DMS53 (cell line): Measurements from ENCODE around the gene LRRC4C.

ENCODE experiments used
- DNase-seq: peaks from one replicate; lab custom pipeline; 2025; lab: John Stamatoyannopoulos, UW

Gene LRRC4C

GRCh38 chr11:40291741-40292140 lies 1167.7 kb downstream of the LRRC4C start:
- no peak for DNase-seq

- no peak for DNase-seq
Measured at GRCh38 chr11:40291329-40291728, 1168.1 kb downstream of the LRRC4C start.

GRCh38 chr11:40290171-40290631 lies 1169.3 kb downstream of the LRRC4C start:
- DNase-seq: peak; percentile 15

GRCh38 chr11:40289370-40289769 lies 1170.1 kb downstream of the LRRC4C start:
- no peak for DNase-seq

- DNase-seq: no peak
Measured at GRCh38 chr11:40287916-40288803, 1171.3 kb downstream of the LRRC4C start.

- no peak for DNase-seq
Measured at GRCh38 chr11:40286137-40286536, 1173.3 kb downstream of the LRRC4C start.

- peak; percentile 53 for DNase-seq
Measured at GRCh38 chr11:40285558-40285957, 1173.9 kb downstream of the LRRC4C start.

GRCh38 chr11:40281052-40281580 lies 1178.3 kb downstream of the LRRC4C start:
- peak; percentile 28 for DNase-seq

GRCh38 chr11:40280159-40281051 lies 1179.0 kb downstream of the LRRC4C start:
- no peak for DNase-seq

GRCh38 chr11:40276960-40277359 lies 1182.5 kb downstream of the LRRC4C start:
- no peak for DNase-seq

- no peak for DNase-seq
Measured at GRCh38 chr11:40274017-40274416, 1185.4 kb downstream of the LRRC4C start.

GRCh38 chr11:40273192-40273732 lies 1186.2 kb downstream of the LRRC4C start:
- no peak for DNase-seq

- DNase-seq: no peak
Measured at GRCh38 chr11:40271361-40271760, 1188.1 kb downstream of the LRRC4C start.

GRCh38 chr11:40269865-40270264 lies 1189.6 kb downstream of the LRRC4C start:
- DNase-seq: no peak

- no peak for DNase-seq
Measured at GRCh38 chr11:40268551-40268950, 1190.9 kb downstream of the LRRC4C start.

- DNase-seq: no peak
Measured at GRCh38 chr11:40255457-40255856, 1204.0 kb downstream of the LRRC4C start.

GRCh38 chr11:40253166-40253565 lies 1206.3 kb downstream of the LRRC4C start:
- no peak for DNase-seq

- no peak for DNase-seq
Measured at GRCh38 chr11:40252236-40252635, 1207.2 kb downstream of the LRRC4C start.

- no peak for DNase-seq
Measured at GRCh38 chr11:40246983-40247382, 1212.5 kb downstream of the LRRC4C start.

GRCh38 chr11:40241524-40242051 lies 1217.9 kb downstream of the LRRC4C start:
- DNase-seq: no peak

- no peak for DNase-seq
Measured at GRCh38 chr11:40240284-40240683, 1219.2 kb downstream of the LRRC4C start.

- DNase-seq: no peak
Measured at GRCh38 chr11:40236526-40236925, 1222.9 kb downstream of the LRRC4C start.
